Stomach (tissue), 9 donors: ENCODE measurements around the gene CETN3. TPM values are rescaled to one million over a fixed set of nuclear protein-coding genes. Genes with fewer than 3 reads are reported as not detected.

Experiments used
- DNase-seq, 2 donors: peaks; one replicate each; pipeline versions ENCODE4 v3.0.0 to v3.0.0-alpha.2; 2013 to 2019
- H3K27ac ChIP-seq, 5 donors: fragments of 200-600 bp in 4 of 5; sonication (generic) in 4 of 5; one replicate each; pipeline ENCODE4 v1.5.1; 2013 to 2019; ENCODE audit warnings: mild to moderate bottlenecking in 1 of 5, moderate library complexity in 1 of 5
- H3K27me3 ChIP-seq, 3 donors: fragments of 200-600 bp; sonication (generic); one replicate each; pipeline ENCODE4 v1.5.1; 2017 to 2019; ENCODE audit warnings: mixed run types in 1 of 3
- H3K36me3 ChIP-seq, 4 donors: fragments of 200-600 bp; sonication (generic); 1 replicate in 3 of 4; 2 replicates in 1 of 4; pipeline ENCODE4 v1.5.1; 2016 to 2019
- H3K4me1 ChIP-seq, 4 donors: fragments of 200-600 bp; sonication (generic); one replicate each; pipeline ENCODE4 v1.5.1; 2016 to 2019
- H3K4me3 ChIP-seq, 4 donors: fragments of 200-600 bp; sonication (generic) in 3 of 4; one replicate each; pipeline ENCODE4 v1.5.1; 2016 to 2019; ENCODE audit warnings: mild to moderate bottlenecking in 1 of 4
- H3K9me3 ChIP-seq, 4 donors: fragments of 200-600 bp; sonication (generic); one replicate each; pipeline ENCODE4 v1.5.1; 2016 to 2019
- EP300 ChIP-seq: sonication (generic); formaldehyde crosslinking; IDR thresholded peaks from one replicate; pipeline ENCODE4 v1.6.1; 2017; ENCODE audit warnings: antibody characterized with exemption
- POLR2A ChIP-seq, 4 donors: fragments of 450-650 bp; IDR thresholded peaks; one replicate each; pipeline ENCODE4 v1.6.1; 2016; ENCODE audit warnings: antibody characterized with exemption in 4 of 4, control low read depth in 2 of 4, mild to moderate bottlenecking in 1 of 4, moderate library complexity in 1 of 4
- POLR2AphosphoS5 ChIP-seq, 3 donors: sonication (generic); formaldehyde crosslinking; IDR thresholded peaks; one replicate each; pipeline ENCODE4 v1.6.1; 2016; ENCODE audit warnings: antibody characterized with exemption in 3 of 3
- WGBS, 5 donors: extraction: QIAGEN DNeasy Blood & Tissue Kit in 3 of 5; methylation state at CpG; one replicate each; pipeline versions ENCODE4 v1.1.5 to v1.1.7; 2013 to 2018; 5-methylcytosine and 5-hydroxymethylcytosine counted together
- intact Hi-C: fragments of 100-400 bp; cut with DNase I; formaldehyde crosslinking; loops from one replicate; pipeline ENCODE4 v1.15.1; 2023; ENCODE audit warnings: low total_unique reads
- polyA plus RNA-seq, 3 donors: library from polyadenylated mRNA; stranded (reverse); fragments of 200-250 nt; gene quantifications; one replicate each; pipeline ENCODE4 v1.2.3, GENCODE V29; 2013
- total RNA-seq, 5 donors: library from RNA; depleted of rRNA; stranded (reverse); fragments of >200 nt; gene quantifications; one replicate each; pipeline versions ENCODE4 v1.1.0 to v1.2.3, GENCODE V29; 2014 to 2016
- TF ChIP-seq, protein P1 (sequence below), 7 experiments: fragments of 450-650 bp in 4 of 7; fragments of 200-600 bp in 3 of 7; sonication (generic) in 3 of 7; IDR thresholded peaks; one replicate each; pipeline ENCODE4 v1.5.1; 2016 to 2019; ENCODE audit warnings: antibody characterized with exemption in 7 of 7, control low read depth in 2 of 7, mild to moderate bottlenecking in 1 of 7
- donor health status: healthy with polysubstance abuse.
- donor health status: Bipolar disorder and iron deficiency.
- donor health status: healthy.

The CETN3 gene
- total and polyA plus RNA-seq, 8 donors, result 1.8 to 22.2 (median 15.8) TPM; not detected in 1

DNA sequence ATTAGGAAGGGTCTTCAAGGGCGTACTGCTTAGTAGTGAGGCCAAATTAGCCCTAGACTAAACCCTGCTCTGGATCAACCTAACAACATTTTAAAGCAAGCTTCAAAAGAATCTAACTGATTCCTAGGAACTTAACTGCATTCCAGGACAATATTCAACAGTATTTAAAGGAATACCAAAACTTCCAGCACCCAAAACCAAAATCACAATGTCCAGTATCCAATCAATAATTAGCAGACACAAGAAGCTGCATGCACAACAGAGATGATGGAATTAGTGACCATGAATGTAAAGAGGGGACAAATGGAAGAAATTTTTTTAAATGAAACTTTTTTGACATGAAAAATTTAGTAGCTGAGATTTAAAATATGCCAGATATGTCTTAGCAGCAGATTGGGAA is 53.9 kb downstream of the CETN3 start:
- Histone ChIP-seq H3K9me3 (peaks cover 0 to 5% (median 0%) of the 10 kb centered on the region in 4 donors), H3K4me1 (peaks cover 0 to 11% (median 0%) of the 10 kb centered on the region in 4 donors), H3K27ac (no peak overlapping the region), H3K4me3 (no peak overlapping the region), H3K27me3 (no peaks in the 10 kb centered on the region), H3K36me3 (no peaks in the 10 kb centered on the region)
- intact Hi-C loops, result no loop called here
- WGBS, 5 donors, result 76 to 100% (median 94%) methylated on average over 1 of the region's 1 CpG
- TF ChIP-seq, protein P1, sequence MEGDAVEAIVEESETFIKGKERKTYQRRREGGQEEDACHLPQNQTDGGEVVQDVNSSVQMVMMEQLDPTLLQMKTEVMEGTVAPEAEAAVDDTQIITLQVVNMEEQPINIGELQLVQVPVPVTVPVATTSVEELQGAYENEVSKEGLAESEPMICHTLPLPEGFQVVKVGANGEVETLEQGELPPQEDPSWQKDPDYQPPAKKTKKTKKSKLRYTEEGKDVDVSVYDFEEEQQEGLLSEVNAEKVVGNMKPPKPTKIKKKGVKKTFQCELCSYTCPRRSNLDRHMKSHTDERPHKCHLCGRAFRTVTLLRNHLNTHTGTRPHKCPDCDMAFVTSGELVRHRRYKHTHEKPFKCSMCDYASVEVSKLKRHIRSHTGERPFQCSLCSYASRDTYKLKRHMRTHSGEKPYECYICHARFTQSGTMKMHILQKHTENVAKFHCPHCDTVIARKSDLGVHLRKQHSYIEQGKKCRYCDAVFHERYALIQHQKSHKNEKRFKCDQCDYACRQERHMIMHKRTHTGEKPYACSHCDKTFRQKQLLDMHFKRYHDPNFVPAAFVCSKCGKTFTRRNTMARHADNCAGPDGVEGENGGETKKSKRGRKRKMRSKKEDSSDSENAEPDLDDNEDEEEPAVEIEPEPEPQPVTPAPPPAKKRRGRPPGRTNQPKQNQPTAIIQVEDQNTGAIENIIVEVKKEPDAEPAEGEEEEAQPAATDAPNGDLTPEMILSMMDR (IDR thresholded peaks at IDR 0.05), result no peak
- no peak for TF ChIP-seq POLR2A (IDR thresholded peaks at IDR 0.05)
- TF ChIP-seq EP300, result no peak
- no peak for TF ChIP-seq POLR2AphosphoS5 (IDR thresholded peaks at IDR 0.05)
- no peak for DNase-seq

DNA sequence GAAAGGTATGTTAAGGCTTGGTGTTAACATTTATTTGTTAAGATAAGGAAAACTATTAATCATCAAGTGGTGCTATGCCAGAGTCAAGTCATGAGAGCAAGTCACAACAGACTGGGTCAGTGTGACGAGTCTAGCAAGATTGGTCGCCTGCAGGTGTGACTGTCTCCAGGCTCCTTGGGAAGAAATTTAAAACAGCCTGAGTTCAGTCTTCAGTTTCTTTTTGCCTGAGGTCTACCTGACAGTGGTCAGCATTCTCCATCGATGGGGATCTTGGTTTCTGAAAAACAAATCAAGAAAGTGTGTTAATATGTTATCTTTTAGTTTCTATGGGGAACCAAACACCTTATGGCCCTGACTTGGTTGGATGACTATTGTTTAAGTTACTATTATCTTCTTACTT is 56.3 kb downstream of the CETN3 start:
- TF ChIP-seq POLR2AphosphoS5 (IDR thresholded peaks at IDR 0.05), result no peak
- TF ChIP-seq EP300, result no peak
- TF ChIP-seq POLR2A (IDR thresholded peaks at IDR 0.05), result no peak
- TF ChIP-seq, protein P1 (IDR thresholded peaks at IDR 0.05), result no peak
- Histone ChIP-seq H3K27me3 (no peaks in the 10 kb centered on the region), H3K27ac (no peak overlapping the region), H3K9me3 (peaks cover 0 to 5% (median 0%) of the 10 kb centered on the region in 4 donors), H3K4me1 (peaks cover 0 to 11% (median 0%) of the 10 kb centered on the region in 4 donors), H3K36me3 (no peaks in the 10 kb centered on the region), H3K4me3 (no peak overlapping the region)
- intact Hi-C loops, result no loop called here
- peak in 1 of 2 donors; percentile 6 for DNase-seq
- 35 to 58% (median 46%) methylated on average over 3 of the region's 3 CpGs for WGBS, 5 donors

DNA sequence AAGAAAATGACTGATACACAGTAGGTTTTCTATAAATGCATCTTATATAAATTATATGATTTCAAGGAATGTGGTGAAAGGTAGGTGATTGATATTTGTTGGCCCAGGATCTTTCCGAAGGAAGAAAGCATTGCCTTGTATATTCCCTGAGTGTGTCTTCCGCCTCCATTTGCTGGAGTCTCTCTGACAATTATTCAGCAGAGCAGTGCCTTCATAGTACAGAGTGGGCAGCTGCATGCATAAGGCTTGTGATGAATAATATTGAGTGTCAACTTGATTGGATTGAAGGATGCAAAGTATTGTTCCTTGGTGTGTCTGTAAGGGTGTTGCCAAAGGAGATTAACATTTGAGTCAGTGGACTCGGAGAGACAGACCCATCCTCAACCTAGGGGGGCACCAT is 58.5 kb downstream of the CETN3 start:
- TF ChIP-seq POLR2AphosphoS5 (IDR thresholded peaks at IDR 0.05), result no peak
- TF ChIP-seq, protein P1 (IDR thresholded peaks at IDR 0.05), result no peak
- no peak for TF ChIP-seq EP300
- no peak for TF ChIP-seq POLR2A (IDR thresholded peaks at IDR 0.05)
- H3K4me1 ChIP-seq, result peaks cover 0 to under 1% (median 0%) of the 10 kb centered on the region in 4 donors
- 55 to 91% (median 80%) methylated on average over 3 of the region's 3 CpGs for WGBS, 5 donors
- peaks cover 0 to 5% (median 0%) of the 10 kb centered on the region in 4 donors for H3K9me3 ChIP-seq
- DNase-seq, result no peak
- no peaks in the 10 kb centered on the region for H3K27me3 ChIP-seq
- intact Hi-C loops, result no loop called here
- no peaks in the 10 kb centered on the region for H3K36me3 ChIP-seq
- H3K27ac ChIP-seq, result no peak overlapping the region
- no peak overlapping the region for H3K4me3 ChIP-seq

DNA sequence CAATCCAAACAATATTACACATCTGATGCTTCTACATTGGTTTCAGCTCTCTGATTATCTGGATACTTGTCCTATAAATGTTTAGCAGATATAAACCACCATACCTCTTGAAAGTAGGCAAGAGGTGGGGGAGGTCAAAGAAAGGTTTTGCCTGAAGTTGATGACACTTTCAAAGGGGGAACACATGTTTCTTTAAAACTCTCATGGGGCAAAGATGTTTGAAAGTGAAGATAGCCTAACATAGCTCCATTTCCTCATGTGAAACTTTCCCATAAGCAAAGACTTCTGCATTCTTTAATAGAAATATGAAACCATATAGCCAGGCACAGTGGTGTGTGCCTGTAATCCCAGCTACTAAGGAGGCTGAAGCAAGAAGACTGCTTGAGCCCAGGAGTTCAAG is 62.1 kb downstream of the CETN3 start:
- H3K27me3 ChIP-seq, result no peaks in the 10 kb centered on the region
- H3K4me1 ChIP-seq, result no peaks in the 10 kb centered on the region
- H3K27ac ChIP-seq, result no peak overlapping the region
- no peaks in the 10 kb centered on the region for H3K9me3 ChIP-seq
- H3K4me3 ChIP-seq, result no peak overlapping the region
- no peaks in the 10 kb centered on the region for H3K36me3 ChIP-seq
- TF ChIP-seq EP300 (no peak), POLR2AphosphoS5 (IDR thresholded peaks at IDR 0.05) (no peak), POLR2A (IDR thresholded peaks at IDR 0.05) (no peak)
- TF ChIP-seq, protein P1 (IDR thresholded peaks at IDR 0.05), result no peak
- DNase-seq, result no peak
- intact Hi-C loops, result no loop called here
